ENCODE results near the gene NFYC.

GRCh38 chr1:40709100-40709801 lies 17.7 kb downstream of the NFYC start:
- TF ChIP-seq POLR2A (IDR thresholded peaks at IDR 0.05; ENCODE audit: low read depth, low read length) (peak; percentile 72), SPI1 (IDR thresholded peaks at IDR 0.05; ENCODE audit: low read depth, low read length) (peak; percentile 92), POLR2AphosphoS5 (IDR thresholded peaks at IDR 0.05; ENCODE audit: low read depth, low read length) (peak; percentile 67; the same call in 1 of the 2 replicates)
